GM12892 (cell line): ENCODE data around the gene DYNLT1.

Experiments used
- POLR2A ChIP-seq: IDR thresholded peaks from 2 replicates; pipeline ENCODE4 v1.6.1; 2011; ENCODE audit warnings: low read depth, low read length, control low read depth
- POLR2AphosphoS5 ChIP-seq: IDR thresholded peaks from 2 replicates; pipeline ENCODE4 v1.6.1; 2011; ENCODE audit warnings: low read depth, low read length, control low read depth
- TAF1 ChIP-seq: IDR thresholded peaks from 2 replicates; pipeline ENCODE4 v1.6.1; 2011; ENCODE audit warnings: low read depth, mild to moderate bottlenecking, control low read depth, low read length, borderline replicate concordance

DNA sequence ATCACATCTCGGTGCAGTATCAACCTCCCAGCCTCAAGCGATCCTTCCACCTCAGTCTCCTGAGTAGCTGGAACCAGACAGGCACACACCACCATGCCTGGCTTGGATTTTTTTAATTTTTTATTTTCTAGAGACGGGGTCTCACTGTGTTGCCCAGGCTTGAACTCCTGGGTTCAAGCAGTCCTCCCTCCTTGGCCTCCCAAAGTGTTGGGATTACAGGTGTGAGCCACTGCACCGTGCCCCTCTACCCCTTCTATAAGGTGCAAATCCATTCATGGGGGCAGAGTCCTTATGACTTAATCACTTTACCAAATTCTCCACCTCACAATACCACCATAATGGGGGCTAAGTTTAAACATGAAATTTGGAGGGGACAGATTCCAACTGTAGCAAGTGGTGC lies 47.0 kb downstream of the DYNLT1 start:
- no peak for TF ChIP-seq POLR2AphosphoS5
- no peak for TF ChIP-seq POLR2A
- TF ChIP-seq TAF1: no peak
